PC-3 (cell line): Measurements from ENCODE around the gene SBSN. TPM values are rescaled to one million over a fixed set of nuclear protein-coding genes. Genes with fewer than 3 reads are reported as not detected.

Experiments used
- ATAC-seq: fragments of 200-7000 bp; cut with Tn5 transposase; 2 replicates; pipeline ENCODE4 v1.9.1; 2020; ENCODE audit warnings: mild to moderate bottlenecking, moderate library complexity
- BruUV-seq: library from RNA; stranded (reverse); fragments of 400-500 nt; replicated peaks from 2 replicates; lab custom pipeline; 2021; lab: Mats Ljungman, UMichigan
- CTCF ChIA-PET: fragments of 300-600 bp; sonication (Branson Sonifier 250); formaldehyde crosslinking; loops from one replicate; lab custom pipeline; 2022; ENCODE audit warnings: antibody characterized with exemption; lab: Charles Lee
- POLR2A ChIA-PET: fragments of 300-600 bp; sonication (Branson Sonifier 250); formaldehyde crosslinking; loops from one replicate; lab custom pipeline; 2022; ENCODE audit warnings: antibody characterized with exemption; ENCODE audit not compliant: unreplicated experiment; lab: Charles Lee
- DNase-seq: peaks from one replicate; pipeline ENCODE4 v3.0.0-alpha.2; 2015
- H2AFZ ChIP-seq: fragments of 300-600 bp; sonication (generic); 2 replicates; pipeline ENCODE4 v1.6.0; 2016; ENCODE audit warnings: antibody characterized with exemption, low read length
- H3F3A ChIP-seq: fragments of 300-600 bp; sonication (generic); one replicate; pipeline ENCODE4 v1.6.0; 2017; ENCODE audit warnings: antibody characterized with exemption, low read length, control low read depth, mild to moderate bottlenecking; ENCODE audit not compliant: unreplicated experiment
- H3K27ac ChIP-seq: fragments of 300-600 bp; sonication (generic); 2 replicates; pipeline ENCODE4 v1.5.1; 2016; ENCODE audit warnings: mild to moderate bottlenecking, low read length
- H3K27me3 ChIP-seq: fragments of 300-600 bp; sonication (generic); 2 replicates; pipeline ENCODE4 v1.6.1; 2016; ENCODE audit warnings: low read length, mixed read lengths
- H3K36me3 ChIP-seq: fragments of 300-600 bp; sonication (generic); 2 replicates; pipeline ENCODE4 v1.6.1; 2016; ENCODE audit warnings: low read depth, mixed run types, low read length, mixed read lengths
- H3K4me1 ChIP-seq: fragments of 300-600 bp; sonication (generic); 2 replicates; pipeline ENCODE4 v1.5.1; 2016; ENCODE audit warnings: low read length; ENCODE audit not compliant: insufficient read depth
- H3K4me2 ChIP-seq: fragments of 300-600 bp; sonication (generic); 2 replicates; pipeline ENCODE4 v1.6.0; 2016; ENCODE audit warnings: low read length
- H3K4me3 ChIP-seq: fragments of 300-600 bp; sonication (generic); 2 replicates; pipeline ENCODE4 v1.5.1; 2016; ENCODE audit warnings: mild to moderate bottlenecking, low read length, mixed read lengths
- H3K79me2 ChIP-seq: fragments of 300-600 bp; sonication (generic); 2 replicates; pipeline ENCODE4 v1.6.1; 2017; ENCODE audit warnings: low read length, mixed read lengths
- H3K9ac ChIP-seq: fragments of 300-600 bp; sonication (generic); 2 replicates; pipeline ENCODE4 v1.6.0; 2016; ENCODE audit warnings: mild to moderate bottlenecking, low read length
- H3K9me2 ChIP-seq: fragments of 300-600 bp; sonication (generic); replicated peaks from 2 replicates; pipeline ENCODE4 v1.6.1; 2016; ENCODE audit warnings: mixed run types, low read length, mixed read lengths
- H3K9me3 ChIP-seq: fragments of 300-600 bp; sonication (generic); 2 replicates; pipeline ENCODE4 v1.6.1; 2016; ENCODE audit warnings: low read length, mixed read lengths
- H4K20me1 ChIP-seq: fragments of 300-600 bp; sonication (generic); 2 replicates; pipeline ENCODE4 v1.6.1; 2016; ENCODE audit warnings: low read length, mixed read lengths
- CTCF ChIP-seq: fragments of 300-600 bp; sonication (generic); conservative IDR thresholded peaks from 2 replicates; pipeline ENCODE4 v1.5.1; 2017; ENCODE audit warnings: antibody characterized with exemption, low read depth, mild to moderate bottlenecking, low read length
- EZH2 ChIP-seq: fragments of 300-600 bp; sonication (generic); IDR thresholded peaks from one replicate; pipeline ENCODE4 v1.6.1; 2017; ENCODE audit warnings: antibody characterized with exemption, mild to moderate bottlenecking, low read length; ENCODE audit not compliant: unreplicated experiment
- EZH2phosphoT487 ChIP-seq: fragments of 300-600 bp; sonication (generic); IDR thresholded peaks from 2 replicates; pipeline ENCODE4 v1.6.1; 2018; ENCODE audit warnings: mild to moderate bottlenecking, antibody characterized with exemption, low read length, borderline replicate concordance
- intact Hi-C: fragments of 100-400 bp; cut with micrococcal nuclease; formaldehyde crosslinking; loops from 2 replicates; pipeline ENCODE4 v1.9.0; 2023
- total RNA-seq: library from RNA; depleted of rRNA; stranded (reverse); fragments of >200 nt; gene quantifications from 2 replicates; pipeline ENCODE4 v1.2.3, GENCODE V29; 2014

Gene SBSN
- total RNA-seq, 1 experiment from 2014 or later = 0.26 TPM

GRCh38 chr19:35531291-35531690 is 3.2 kb upstream of the SBSN start:
- TF ChIP-seq EZH2 = no peak
- ChIA-PET POLR2A (no interaction called here), CTCF (no interaction called here)
- ATAC-seq = peak; percentile 29; the same call in 1 of the 2 replicates
- no TSS peak for BruUV-seq
- Histone ChIP-seq H3K4me1 (peaks cover 3% of the 10 kb centered on the region; the same call in 1 of the 2 replicates), H3K27me3 (no peaks in the 10 kb centered on the region), H3K9ac (no peak overlapping the region), H3K36me3 (no peaks in the 10 kb centered on the region), H3K4me2 (no peak overlapping the region), H3K4me3 (no peak overlapping the region), H3K79me2 (no peaks in the 10 kb centered on the region), H3K27ac (no peak overlapping the region), H2AFZ (no peak overlapping the region), H3F3A (no peaks in the 10 kb centered on the region), H4K20me1 (no peaks in the 10 kb centered on the region), H3K9me3 (no peaks in the 10 kb centered on the region), H3K9me2 (no peaks in the 10 kb centered on the region)
- intact Hi-C loops = no loop called here
- DNase-seq = peak; percentile 62

- POLR2A ChIA-PET = no interaction called here
- H3F3A ChIP-seq = no peaks in the 10 kb centered on the region
- no peak overlapping the region for H3K4me3 ChIP-seq
- BruUV-seq = no TSS peak
- no peaks in the 10 kb centered on the region for H3K9me3 ChIP-seq
- H3K36me3 ChIP-seq = no peaks in the 10 kb centered on the region
- H3K4me2 ChIP-seq = no peak overlapping the region
- H3K79me2 ChIP-seq = no peaks in the 10 kb centered on the region
- peaks cover 3% of the 10 kb centered on the region; the same call in 1 of the 2 replicates for H3K4me1 ChIP-seq
- DNase-seq (no peak), ATAC-seq (no peak)
- no peak overlapping the region for H2AFZ ChIP-seq
- H3K27me3 ChIP-seq = no peaks in the 10 kb centered on the region
- intact Hi-C loops = no loop called here
- H3K27ac ChIP-seq = no peak overlapping the region
- TF ChIP-seq EZH2phosphoT487 (no peak), EZH2 (no peak), CTCF (no peak)
- H3K9me2 ChIP-seq = no peaks in the 10 kb centered on the region
- H4K20me1 ChIP-seq = no peaks in the 10 kb centered on the region
- no peak overlapping the region for H3K9ac ChIP-seq
- CTCF ChIA-PET = interaction anchor here (1.0 kb wide), 1 partner anchor 19 kb away, joined by 3 read pairs; no protein-coding TSS in a partner anchor
These were observed 1.4 kb upstream of the SBSN start for GRCh38 chr19:35529241-35530218.

- DNase-seq (no peak), ATAC-seq (no peak)
- intact Hi-C loops = no loop called here
- no peak for TF ChIP-seq EZH2phosphoT487
- TF ChIP-seq EZH2 = no peak
- no peak for TF ChIP-seq CTCF
- H3K79me2 ChIP-seq = no peaks in the 10 kb centered on the region
- no peaks in the 10 kb centered on the region for H3K9me3 ChIP-seq
- H3K4me2 ChIP-seq = no peak overlapping the region
- no peaks in the 10 kb centered on the region for H3K27me3 ChIP-seq
- no TSS peak for BruUV-seq
- H3K27ac ChIP-seq = no peak overlapping the region
- H2AFZ ChIP-seq = no peak overlapping the region
- no peaks in the 10 kb centered on the region for H3K9me2 ChIP-seq
- H3K4me1 ChIP-seq = no peaks in the 10 kb centered on the region
- H3F3A ChIP-seq = no peaks in the 10 kb centered on the region
- H3K36me3 ChIP-seq = no peaks in the 10 kb centered on the region
- H3K9ac ChIP-seq = no peak overlapping the region
- POLR2A ChIA-PET = interaction anchor here (0.6 kb wide), 1 partner anchor 9 kb away, joined by 3 read pairs; no protein-coding TSS in a partner anchor
- H4K20me1 ChIP-seq = no peaks in the 10 kb centered on the region
- CTCF ChIA-PET = no interaction called here
- H3K4me3 ChIP-seq = no peak overlapping the region
These were observed 2.2 kb downstream of the SBSN start for GRCh38 chr19:35525873-35526272.
